Endodermal cell (in vitro differentiated cells): ENCODE data around the gene PCTP. TPM values are rescaled to one million over a fixed set of nuclear protein-coding genes. Genes with fewer than 3 reads are reported as not detected.

Experiments used
- DNase-seq: peaks from one replicate; pipeline ENCODE4 v3.0.0-alpha.2; 2017
- H3K27ac ChIP-seq: 2 replicates; pipeline ENCODE4 v1.5.1; 2013; ENCODE audit warnings: mild to moderate bottlenecking, low read depth, low read length, moderate library complexity
- H3K27me3 ChIP-seq: 2 replicates; pipeline ENCODE4 v1.6.1; 2013; ENCODE audit warnings: mild to moderate bottlenecking, low read length, moderate library complexity; ENCODE audit not compliant: insufficient read depth, control insufficient read depth, poor library complexity, severe bottlenecking
- H3K36me3 ChIP-seq: 2 replicates; pipeline ENCODE4 v1.7.0; 2013; ENCODE audit warnings: mild to moderate bottlenecking, low read length, moderate library complexity; ENCODE audit not compliant: control insufficient read depth, insufficient read depth
- H3K4me1 ChIP-seq: one replicate; pipeline ENCODE4 v1.7.0; 2013; ENCODE audit warnings: low read length; ENCODE audit not compliant: control insufficient read depth, insufficient read depth
- H3K4me3 ChIP-seq: 2 replicates; pipeline ENCODE4 v1.5.1; 2013; ENCODE audit warnings: mild to moderate bottlenecking, low read length, moderate library complexity
- H3K9ac ChIP-seq: 2 replicates; pipeline ENCODE4 v1.6.1; 2013; ENCODE audit warnings: mild to moderate bottlenecking, low read length, moderate library complexity; ENCODE audit not compliant: poor library complexity, severe bottlenecking; ENCODE audit errors: extremely low read depth
- H3K9me3 ChIP-seq: 2 replicates; pipeline ENCODE4 v1.6.1; 2013; ENCODE audit warnings: mild to moderate bottlenecking, low read length, moderate library complexity; ENCODE audit not compliant: control insufficient read depth
- H3K27ac Mint-ChIP-seq: 2 replicates; pipeline ENCODE4 v1.8.0; 2020; ENCODE audit warnings: mixed read lengths
- H3K27me3 Mint-ChIP-seq: 2 replicates; pipeline ENCODE4 v1.8.0; 2021; ENCODE audit warnings: mild to moderate bottlenecking, mixed read lengths; ENCODE audit not compliant: insufficient read depth
- H3K36me3 Mint-ChIP-seq: 2 replicates; pipeline ENCODE4 v1.8.0; 2020; ENCODE audit warnings: low read depth, mixed read lengths
- H3K4me1 Mint-ChIP-seq: 2 replicates; pipeline ENCODE4 v1.8.0; 2020; ENCODE audit warnings: mixed read lengths
- H3K4me3 Mint-ChIP-seq: 2 replicates; pipeline ENCODE4 v1.8.0; 2020; ENCODE audit warnings: mild to moderate bottlenecking, moderate library complexity, mixed read lengths
- H3K9me3 Mint-ChIP-seq: 2 replicates; pipeline ENCODE4 v1.8.0; 2020; ENCODE audit warnings: mild to moderate bottlenecking, mixed read lengths
- WGBS, 2 experiments: methylation state at CpG; one replicate each; pipeline versions ENCODE4 v1.1.5 to v1.1.7; 2013; ENCODE audit warnings: missing lambda C conversion rate in 2 of 2, mixed read lengths in 1 of 2; ENCODE audit not compliant: insufficient coverage in 1 of 2, insufficient read length in 1 of 2; 5-methylcytosine and 5-hydroxymethylcytosine counted together
- total RNA-seq, 2 donors: library from RNA; stranded (reverse); fragmentation: NEBNext Ultra II Directional in 1 of 2; extraction: Animal tissue kit (Norgen Biotek cat#: 25700) in 1 of 2; gene quantifications; 2 replicates in 1 of 2; 3 replicates in 1 of 2; pipeline ENCODE4 v1.2.1, GENCODE V29; 2021
- TF ChIP-seq, protein P1 (sequence below): fragments of 200-600 bp; sonication (generic); conservative IDR thresholded peaks from 2 replicates; pipeline ENCODE4 v1.5.0; 2021; ENCODE audit warnings: antibody characterized with exemption, mild to moderate bottlenecking

Gene PCTP
- total RNA-seq, 2 donors from 2014 or later, result 29.0 to 47.2 TPM

DNA sequence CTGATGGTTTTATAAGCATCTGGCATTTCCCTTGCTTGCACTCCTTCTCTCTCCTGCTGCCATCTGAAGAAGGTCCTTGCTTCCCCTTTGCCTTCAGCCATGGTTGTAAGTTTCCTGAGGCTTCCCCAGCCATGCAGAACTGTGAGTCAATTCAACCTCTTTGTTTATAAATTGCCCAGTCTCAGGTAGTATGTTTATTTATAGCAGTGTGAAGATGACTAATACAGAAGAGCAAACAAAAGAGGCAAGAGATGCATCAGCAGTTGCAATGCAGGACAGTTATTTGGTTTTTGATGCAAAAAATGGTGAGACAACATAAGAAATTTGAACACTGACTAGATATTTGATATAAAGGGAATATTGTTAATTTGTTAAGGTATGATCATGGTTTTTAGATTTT is 45.0 kb upstream of the PCTP start:
- no peak overlapping the region for H3K27ac ChIP-seq
- no peaks in the 10 kb centered on the region for H3K36me3 Mint-ChIP-seq
- H3K27me3 ChIP-seq, result no peaks in the 10 kb centered on the region
- no peak overlapping the region for H3K9ac ChIP-seq
- TF ChIP-seq, protein P1, sequence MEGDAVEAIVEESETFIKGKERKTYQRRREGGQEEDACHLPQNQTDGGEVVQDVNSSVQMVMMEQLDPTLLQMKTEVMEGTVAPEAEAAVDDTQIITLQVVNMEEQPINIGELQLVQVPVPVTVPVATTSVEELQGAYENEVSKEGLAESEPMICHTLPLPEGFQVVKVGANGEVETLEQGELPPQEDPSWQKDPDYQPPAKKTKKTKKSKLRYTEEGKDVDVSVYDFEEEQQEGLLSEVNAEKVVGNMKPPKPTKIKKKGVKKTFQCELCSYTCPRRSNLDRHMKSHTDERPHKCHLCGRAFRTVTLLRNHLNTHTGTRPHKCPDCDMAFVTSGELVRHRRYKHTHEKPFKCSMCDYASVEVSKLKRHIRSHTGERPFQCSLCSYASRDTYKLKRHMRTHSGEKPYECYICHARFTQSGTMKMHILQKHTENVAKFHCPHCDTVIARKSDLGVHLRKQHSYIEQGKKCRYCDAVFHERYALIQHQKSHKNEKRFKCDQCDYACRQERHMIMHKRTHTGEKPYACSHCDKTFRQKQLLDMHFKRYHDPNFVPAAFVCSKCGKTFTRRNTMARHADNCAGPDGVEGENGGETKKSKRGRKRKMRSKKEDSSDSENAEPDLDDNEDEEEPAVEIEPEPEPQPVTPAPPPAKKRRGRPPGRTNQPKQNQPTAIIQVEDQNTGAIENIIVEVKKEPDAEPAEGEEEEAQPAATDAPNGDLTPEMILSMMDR, result no peak
- H3K4me3 Mint-ChIP-seq, result no peak overlapping the region
- no peak overlapping the region for H3K4me3 ChIP-seq
- H3K4me1 ChIP-seq, result peaks cover 5% of the 10 kb centered on the region
- H3K4me1 Mint-ChIP-seq, result peaks cover 28% of the 10 kb centered on the region
- no peaks in the 10 kb centered on the region for H3K36me3 ChIP-seq
- peaks cover 12% of the 10 kb centered on the region for H3K9me3 Mint-ChIP-seq
- no peak overlapping the region for H3K27ac Mint-ChIP-seq
- DNase-seq, result peak; percentile 40
- H3K9me3 ChIP-seq, result no peaks in the 10 kb centered on the region
- no peaks in the 10 kb centered on the region for H3K27me3 Mint-ChIP-seq

GRCh38 chr17:55706808-55707773 is 43.8 kb upstream of the PCTP start:
- H3K4me1 Mint-ChIP-seq, result peaks cover 28% of the 10 kb centered on the region
- 49 to 52% methylated on average over 7 to 11 of the region's 11 CpGs for WGBS, 2 experiments

DNA sequence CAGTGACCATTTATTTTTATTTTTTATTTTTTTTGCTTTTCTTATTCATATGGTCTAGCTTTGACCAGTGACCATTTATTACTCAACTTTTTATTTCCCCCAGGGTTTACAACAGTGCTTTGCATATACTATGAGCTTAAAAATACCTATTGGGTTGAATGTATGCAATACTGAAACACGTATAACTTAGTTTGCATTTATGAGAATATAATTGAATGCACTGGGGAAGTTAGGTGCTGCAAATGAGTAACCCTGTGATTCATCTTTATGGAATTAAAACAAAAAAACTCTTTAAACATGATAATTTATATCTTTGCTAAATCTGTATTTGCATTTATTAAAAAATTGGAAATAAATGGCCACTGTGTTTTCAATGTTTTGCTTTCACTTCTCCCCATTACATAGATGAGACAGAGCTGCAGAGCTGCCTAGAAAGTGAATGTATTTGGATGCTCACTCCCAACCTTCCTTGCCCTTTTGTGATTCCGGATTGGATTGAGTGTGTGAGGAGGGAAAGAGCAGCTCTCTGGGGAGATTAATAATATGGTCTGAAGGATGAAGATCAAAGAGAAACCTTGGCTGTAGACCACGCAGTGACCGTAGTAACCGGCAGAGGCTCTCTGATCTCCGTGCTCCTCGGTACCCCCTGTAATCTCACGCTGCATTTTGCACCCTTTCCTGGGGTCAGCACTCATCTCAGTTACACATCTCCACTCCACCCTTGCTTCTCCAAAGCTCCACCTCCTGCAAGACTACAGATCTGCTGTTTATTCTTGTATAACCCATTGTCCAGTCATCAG is 42.5 kb upstream of the PCTP start:
- H3K4me1 Mint-ChIP-seq, result peaks cover 28% of the 10 kb centered on the region
- H3K27ac ChIP-seq, result no peak overlapping the region
- no peaks in the 10 kb centered on the region for H3K27me3 ChIP-seq
- no peak overlapping the region for H3K9ac ChIP-seq
- H3K9me3 ChIP-seq, result no peaks in the 10 kb centered on the region
- TF ChIP-seq, protein P1, result no peak
- H3K4me1 ChIP-seq, result peaks cover 5% of the 10 kb centered on the region
- no peaks in the 10 kb centered on the region for H3K9me3 Mint-ChIP-seq
- H3K36me3 Mint-ChIP-seq, result no peaks in the 10 kb centered on the region
- H3K4me3 ChIP-seq, result no peak overlapping the region
- WGBS, 2 experiments, result 82 to 83% methylated on average over 2 to 8 of the region's 8 CpGs
- no peak overlapping the region for H3K27ac Mint-ChIP-seq
- H3K36me3 ChIP-seq, result no peaks in the 10 kb centered on the region
- DNase-seq, result peak; percentile 46
- no peaks in the 10 kb centered on the region for H3K27me3 Mint-ChIP-seq
- H3K4me3 Mint-ChIP-seq, result no peak overlapping the region

More at GRCh38 chr17:55706808-55707773, 43.8 kb upstream of the PCTP start:
- Histone ChIP-seq H3K9ac (no peak overlapping the region), H3K4me1 (peaks cover 5% of the 10 kb centered on the region), H3K36me3 (no peaks in the 10 kb centered on the region), H3K4me3 (no peak overlapping the region), H3K27ac (no peak overlapping the region), H3K9me3 (no peaks in the 10 kb centered on the region), H3K27me3 (no peaks in the 10 kb centered on the region)
- peak overlapping the region; percentile 72 for H3K27ac Mint-ChIP-seq
- DNase-seq, result peak; percentile 81
- H3K27me3 Mint-ChIP-seq, result no peaks in the 10 kb centered on the region
- no peaks in the 10 kb centered on the region for H3K36me3 Mint-ChIP-seq
- H3K4me3 Mint-ChIP-seq, result peak overlapping the region; percentile 9
- TF ChIP-seq, protein P1, result no peak
- H3K9me3 Mint-ChIP-seq, result peaks cover 4% of the 10 kb centered on the region
